Stromal cell of bone marrow (primary cell): ENCODE measurements around the gene COQ8A.
A peak's percentile ranks its signal among the peaks of the same experiment; 100 is the strongest.
"Not testable (repeated sequence)": the region's sequence is repeated elsewhere in the genome, so short reads cannot be mapped to it uniquely, and the experiment has no call there.

Source experiments
- DNase-seq: peaks from one replicate; pipeline ENCODE4 v3.0.0-alpha.2; 2012; ENCODE audit warnings: low read depth

Gene COQ8A

DNA sequence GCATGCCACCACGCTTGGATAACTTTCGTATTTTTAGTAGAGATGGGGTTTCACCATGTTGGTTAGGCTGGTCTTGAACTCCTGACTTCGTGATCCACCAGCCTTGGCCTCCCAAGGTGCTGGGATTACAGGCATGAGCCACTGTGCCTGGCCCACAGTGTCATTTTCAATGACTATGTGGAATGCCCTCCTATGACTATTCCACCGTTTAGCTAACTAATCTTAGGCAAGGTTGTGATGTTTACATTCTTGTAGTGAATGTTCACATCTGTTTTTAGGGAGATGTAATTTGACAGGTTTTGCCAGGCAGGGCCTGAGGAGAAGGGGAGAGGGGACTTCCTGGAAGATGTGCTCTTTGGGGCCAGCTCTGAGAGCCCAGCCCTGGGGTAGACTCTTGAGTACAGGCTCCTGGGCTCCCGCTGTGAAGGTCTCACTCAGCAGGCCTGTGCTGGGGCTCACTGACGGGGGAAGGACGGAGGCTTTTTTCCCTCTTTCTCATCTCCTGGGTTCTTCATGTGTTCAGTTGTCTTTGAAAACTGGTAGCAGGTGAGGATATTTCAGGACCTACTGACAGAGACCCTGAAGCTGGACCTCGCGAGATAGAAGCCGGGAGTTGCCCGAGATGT lies 13.2 kb downstream of the COQ8A start:
- no peak for DNase-seq

- no peak for DNase-seq
These were observed 14.2 kb downstream of the COQ8A start for GRCh38 chr1:226954337-226954736.

DNA sequence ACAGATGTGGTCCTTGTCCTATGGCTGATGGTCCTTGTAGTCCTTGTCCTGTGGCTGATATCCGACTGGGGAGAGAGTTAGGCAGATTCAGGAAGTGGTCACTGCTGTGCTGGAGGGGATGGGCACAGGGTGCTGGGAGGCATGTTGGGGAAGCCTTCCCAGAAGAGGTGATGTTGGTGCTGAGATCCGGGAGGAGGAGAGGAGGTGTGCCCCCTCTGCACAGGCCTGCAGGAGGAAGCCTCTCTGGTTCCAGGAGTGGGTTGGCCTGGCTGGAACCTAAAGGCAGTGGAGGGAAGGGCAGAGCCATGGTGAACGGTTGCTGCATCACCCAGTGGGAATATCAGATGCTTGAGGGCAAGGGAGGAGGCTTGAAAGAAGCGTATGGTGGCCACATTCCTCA lies 14.7 kb downstream of the COQ8A start:
- DNase-seq = no peak

GRCh38 chr1:226955857-226956256 lies 15.8 kb downstream of the COQ8A start:
- not testable (repeated sequence) for DNase-seq

GRCh38 chr1:226956942-226957713 lies 17.0 kb downstream of the COQ8A start:
- no peak for DNase-seq

DNA sequence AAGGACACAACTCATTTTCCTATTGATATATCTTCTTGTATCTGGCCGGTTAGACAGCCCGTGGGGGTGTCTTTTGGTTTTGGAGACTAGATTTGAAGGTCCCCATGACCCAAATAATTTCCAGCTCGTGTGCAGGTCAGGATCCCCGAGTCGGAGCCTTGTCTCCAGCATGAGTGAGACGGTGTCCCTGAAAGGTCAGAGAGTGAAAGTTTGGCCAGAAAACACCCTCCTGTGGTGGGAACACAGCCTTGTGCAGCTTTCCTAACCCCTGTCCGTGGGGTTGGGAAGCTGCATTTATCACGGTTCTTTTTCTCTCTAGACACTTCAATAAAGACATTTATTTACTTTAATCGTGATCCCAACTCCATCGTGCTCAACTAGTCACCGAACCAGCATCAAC lies 17.6 kb downstream of the COQ8A start:
- DNase-seq = no peak

GRCh38 chr1:226958300-226958699 lies 18.2 kb downstream of the COQ8A start:
- DNase-seq = no peak

DNA sequence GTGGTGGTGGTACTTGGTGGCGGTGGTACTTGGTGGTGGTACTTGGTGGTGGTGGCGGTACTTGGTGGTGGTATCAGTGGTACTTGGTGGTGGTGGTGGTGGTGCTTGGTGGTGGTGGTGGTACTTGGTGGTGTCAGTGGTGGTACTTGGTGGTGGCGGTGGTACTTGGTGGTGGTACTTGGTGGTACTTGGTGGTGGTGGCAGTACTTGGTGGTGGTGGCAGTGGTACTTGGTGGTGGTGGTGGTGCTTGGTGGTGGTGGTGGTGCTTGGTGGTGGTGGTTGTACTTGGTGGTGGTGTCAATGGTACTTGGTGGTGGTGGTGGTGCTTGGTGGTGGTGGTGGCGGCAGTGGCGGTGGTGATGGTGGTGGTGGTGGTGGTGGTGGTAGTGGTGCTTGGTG lies 20.2 kb downstream of the COQ8A start:
- no peak for DNase-seq

- no peak for DNase-seq
These were observed 21.1 kb downstream of the COQ8A start for GRCh38 chr1:226960944-226961765.

DNA sequence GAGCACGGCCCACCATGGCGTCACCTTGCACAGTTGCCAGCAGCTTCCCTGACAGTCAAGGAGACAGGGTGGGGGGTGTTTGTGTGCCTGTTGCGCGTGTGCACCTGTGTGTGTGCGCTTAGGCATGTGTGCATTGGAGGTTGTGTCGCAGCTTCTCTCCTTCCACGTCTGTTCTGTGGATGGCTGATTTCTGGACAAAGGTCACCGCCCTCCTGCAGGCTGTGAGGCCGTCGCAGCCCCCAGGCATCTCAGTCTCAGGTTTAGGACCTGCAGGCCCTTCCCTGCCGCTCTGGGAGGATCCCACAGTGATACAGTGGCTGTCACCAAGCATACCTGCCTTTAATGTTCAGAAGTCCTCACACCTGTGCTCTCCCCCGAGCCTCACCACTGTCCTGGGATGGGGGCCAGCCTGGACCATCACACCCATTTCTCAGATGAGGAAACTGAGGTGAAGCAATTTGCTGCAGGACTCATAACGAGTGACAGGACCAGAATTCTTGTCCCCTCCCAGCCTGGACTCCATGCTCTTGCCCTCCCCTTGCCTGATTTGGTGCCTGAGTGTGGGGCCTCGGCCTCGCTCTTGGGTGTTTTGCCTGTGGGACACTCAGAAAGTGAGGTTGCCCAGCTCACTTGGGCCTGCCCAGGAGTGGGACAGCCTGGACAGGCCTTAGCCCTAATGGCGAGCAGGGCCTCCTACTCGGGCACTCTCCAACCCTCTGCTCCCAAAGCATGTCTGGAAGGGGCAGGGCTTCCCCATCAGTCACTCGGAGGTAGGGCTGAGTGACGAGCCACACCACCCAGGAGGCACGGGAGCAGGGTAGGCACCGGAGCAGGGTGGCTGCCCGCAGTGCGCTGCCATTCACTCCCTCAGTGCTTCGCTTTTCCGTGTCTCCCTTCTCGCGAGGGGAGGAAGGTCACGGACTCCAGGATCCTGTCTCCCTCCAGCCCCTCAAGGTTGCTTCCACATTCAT lies 22.6 kb downstream of the COQ8A start:
- no peak for DNase-seq

DNA sequence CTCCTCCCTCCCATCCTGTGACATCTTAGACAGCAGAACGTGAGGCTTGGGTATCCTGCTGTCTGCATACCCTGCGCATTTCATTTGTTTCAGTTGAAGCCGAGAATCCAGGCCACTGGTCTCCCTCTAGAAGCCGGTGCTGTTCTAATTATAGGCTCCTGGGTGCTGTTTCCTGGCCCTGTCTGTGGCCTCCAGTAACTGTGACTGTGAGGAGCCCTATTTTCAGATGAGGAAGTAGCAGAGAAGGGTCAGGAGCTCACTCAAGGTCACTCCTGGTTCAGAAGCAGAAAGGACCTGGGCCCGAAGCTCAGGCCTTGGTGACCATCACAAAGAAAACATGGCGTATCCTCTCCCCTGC lies 24.0 kb downstream of the COQ8A start:
- no peak for DNase-seq

DNA sequence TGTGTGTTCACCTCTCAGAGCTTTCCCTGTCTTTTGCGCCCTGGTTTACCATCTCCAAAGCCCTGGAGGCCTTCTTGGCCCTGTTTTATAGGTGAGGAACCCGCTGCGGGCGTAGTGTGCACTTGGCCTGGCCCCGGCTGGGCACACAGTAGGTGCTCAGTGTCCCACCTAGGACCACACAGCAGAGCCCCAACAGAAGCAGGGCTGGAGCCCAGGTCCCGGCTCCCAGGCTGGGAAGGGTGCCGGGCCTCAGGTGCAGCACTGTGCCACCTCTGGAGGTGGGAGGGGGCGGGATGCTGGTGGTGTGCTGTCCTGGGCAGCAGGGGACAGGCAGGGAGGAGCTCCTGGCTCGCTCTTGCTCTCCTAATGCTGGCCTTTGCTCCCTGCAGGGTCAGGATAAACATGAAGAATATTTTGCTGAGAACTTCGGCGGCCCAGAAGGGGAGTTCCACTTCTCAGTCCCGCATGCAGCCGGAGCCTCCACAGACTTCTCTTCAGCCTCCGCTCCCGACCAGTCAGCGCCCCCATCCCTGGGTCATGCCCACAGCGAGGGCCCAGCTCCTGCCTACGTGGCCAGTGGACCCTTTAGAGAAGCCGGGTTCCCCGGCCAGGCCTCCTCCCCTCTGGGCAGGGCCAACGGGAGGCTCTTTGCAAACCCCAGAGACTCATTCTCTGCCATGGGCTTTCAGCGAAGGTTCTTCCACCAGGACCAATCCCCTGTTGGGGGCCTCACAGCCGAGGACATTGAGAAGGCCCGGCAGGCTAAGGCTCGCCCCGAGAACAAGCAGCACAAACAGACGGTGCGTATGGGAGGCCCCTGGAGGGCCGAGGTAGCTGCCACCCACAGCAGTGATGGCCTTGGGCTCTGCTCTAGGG lies 24.8 kb downstream of the COQ8A start:
- no peak for DNase-seq

DNA sequence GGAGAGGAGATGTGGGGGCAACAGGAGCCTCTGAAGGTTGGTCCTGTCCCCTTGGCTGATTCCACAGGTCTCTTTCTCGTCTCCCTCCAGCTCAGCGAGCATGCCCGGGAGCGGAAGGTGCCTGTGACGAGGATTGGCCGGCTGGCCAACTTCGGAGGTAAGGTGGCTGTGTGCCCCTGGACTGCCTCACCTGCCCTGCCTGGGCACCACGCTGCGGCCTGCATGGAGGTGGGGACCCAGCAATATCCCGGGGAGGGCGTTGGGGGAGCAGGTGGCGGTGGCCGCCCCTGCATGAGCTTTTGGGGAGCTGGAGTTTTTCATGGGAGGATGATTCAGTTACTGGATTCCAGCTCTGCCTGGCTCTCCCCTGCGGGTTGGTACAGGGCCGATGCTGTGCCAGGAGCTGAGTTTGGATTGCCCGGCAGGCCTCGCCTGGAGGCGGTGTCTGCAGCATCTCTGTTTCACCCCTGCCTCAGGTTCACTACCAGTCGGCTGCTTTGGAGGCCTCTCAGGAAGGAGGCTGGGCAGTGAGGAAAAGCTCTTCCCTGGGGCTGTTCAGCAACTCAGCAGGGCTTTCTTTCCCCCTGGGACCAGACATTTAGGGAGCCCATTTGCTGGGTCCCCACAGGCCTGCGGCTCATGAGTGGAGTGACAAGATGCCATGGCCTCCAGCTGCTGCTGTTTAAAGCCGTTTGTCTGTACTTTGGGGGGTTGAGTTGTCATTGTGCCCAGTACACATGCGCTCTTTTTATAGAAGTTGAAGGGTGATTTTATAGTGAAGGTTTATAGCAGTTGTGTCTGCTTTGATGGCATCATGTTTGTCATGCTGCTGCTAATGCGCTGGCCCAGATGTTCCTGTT lies 25.7 kb downstream of the COQ8A start:
- DNase-seq = no peak

DNA sequence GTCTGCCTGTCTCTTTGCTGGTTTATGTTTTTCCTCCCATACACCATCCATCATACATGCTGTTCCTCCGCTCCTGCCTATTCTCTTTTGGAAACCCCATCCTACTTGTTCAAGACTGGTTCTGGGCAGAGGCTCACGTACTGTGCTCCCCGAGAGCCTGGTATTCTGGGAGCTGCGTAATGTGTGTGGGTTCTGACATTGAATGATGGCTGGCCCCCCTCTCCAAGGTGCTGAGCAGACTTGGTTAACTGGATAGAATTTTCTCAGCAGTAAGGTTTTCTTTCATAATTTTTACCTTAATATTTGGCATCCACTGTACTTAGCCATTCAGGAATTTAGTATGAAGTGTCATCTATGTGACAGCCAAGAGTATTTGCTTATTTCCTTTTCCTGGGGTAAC lies 26.6 kb downstream of the COQ8A start:
- DNase-seq = no peak

DNA sequence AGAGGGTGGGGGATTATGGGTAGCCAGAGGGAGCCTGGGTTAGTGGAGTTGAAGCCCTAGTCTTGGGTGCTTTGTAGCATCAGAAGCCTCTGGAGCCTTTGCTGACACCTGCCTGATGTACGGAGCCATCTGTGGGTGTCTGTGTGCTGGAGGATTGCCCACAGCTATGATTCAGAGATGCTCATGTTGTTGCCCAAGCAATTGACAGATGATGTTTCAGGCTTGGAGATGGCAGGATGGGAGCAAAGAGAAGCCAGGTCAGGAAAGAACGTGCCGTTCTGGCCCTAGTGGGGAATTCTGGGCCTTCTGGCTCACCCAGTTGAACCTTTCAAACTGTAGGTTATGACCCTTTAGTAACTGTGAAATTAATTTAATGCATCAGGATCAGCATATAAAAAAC lies 27.6 kb downstream of the COQ8A start:
- no peak for DNase-seq

DNA sequence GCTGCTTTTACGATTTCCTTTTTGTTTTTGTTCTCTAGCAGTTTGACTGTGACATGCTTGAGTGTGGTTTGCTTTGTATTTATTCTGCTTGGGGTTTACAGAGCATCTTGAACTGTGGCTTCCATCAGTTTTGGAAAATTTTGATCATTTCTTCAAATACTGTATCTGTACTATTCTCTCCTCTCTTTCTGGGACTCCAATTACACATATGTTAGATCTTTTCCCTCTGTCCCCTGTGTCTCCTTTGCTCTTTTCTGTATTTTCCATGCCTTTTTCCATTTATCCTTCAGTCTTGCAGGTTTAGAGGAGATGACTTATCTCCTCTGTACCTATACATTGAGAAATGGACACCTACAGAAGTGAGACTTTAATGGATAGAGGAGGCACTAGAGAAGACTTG lies 31.7 kb downstream of the COQ8A start:
- no peak for DNase-seq

DNA sequence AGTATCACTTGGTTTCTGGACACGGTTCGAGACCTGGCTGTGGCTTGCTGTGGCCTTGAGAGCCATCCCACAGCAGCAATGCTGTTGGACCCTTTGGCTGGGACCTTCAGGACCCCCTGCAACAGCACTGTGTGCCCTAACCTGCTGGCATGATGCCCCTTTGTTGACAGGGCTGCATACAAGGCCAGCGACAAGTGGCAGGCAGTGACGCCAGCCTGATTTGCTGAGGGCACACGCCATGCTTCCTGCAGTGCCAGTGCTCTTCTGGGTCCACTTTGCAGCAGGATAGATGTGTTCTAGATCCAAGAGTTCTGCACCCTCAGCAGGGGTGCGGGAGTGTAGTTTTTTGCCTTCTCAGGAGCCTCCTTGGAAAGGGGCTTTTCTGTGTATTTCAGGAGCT lies 32.8 kb downstream of the COQ8A start:
- no peak for DNase-seq

GRCh38 chr1:226973371-226973897 lies 33.3 kb downstream of the COQ8A start:
- DNase-seq = no peak

DNA sequence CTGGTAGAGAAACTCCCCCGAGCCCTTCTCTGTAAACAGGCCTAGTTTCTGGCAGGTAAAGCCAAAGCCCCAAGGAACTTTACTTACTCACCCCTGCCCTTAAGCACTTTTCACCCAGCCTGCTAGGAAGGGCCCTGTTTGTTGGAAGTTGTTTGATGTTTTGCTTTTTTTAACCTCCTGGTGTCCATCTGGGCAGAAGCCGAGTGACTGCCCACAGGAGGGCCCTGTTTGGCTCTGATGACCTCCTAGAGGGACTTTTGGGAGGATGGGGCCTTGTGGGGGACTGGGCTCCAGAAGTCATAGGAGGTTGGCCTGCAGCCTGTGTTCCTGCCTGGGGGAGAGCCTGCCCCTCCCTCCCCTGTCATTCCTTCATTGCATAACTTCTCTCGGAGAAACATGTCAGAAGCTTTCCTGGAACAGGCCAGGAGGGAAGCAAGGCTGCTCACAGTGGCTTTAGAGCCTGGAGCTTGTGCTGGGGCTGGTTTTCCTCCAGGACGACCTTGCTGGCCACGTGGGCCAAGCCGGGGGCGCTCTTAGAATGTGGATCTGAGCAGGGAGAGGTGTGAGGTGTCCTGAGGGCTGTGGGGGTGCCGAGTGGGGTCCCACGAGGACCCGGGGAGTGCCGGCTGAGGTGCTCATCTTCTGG lies 33.9 kb downstream of the COQ8A start:
- peak; percentile 37 for DNase-seq
